Memory B cell (primary cell): ENCODE data around the gene BNC2.

Experiments used
- ATAC-seq: fragments of 150-1000 bp; cut with Tn5 transposase; 2 replicates; pipeline ENCODE4 v1.10.0; 2021; ENCODE audit warnings: low read depth, mild to moderate bottlenecking, moderate library complexity
- DNase-seq, 2 donors: peaks; one replicate each; pipeline ENCODE4 v3.0.0; 2022; ENCODE audit warnings: low spot score in 2 of 2
- H3K27ac Mint-ChIP-seq: one replicate; pipeline ENCODE4 v1.8.0; 2022; ENCODE audit warnings: mild to moderate bottlenecking, moderate library complexity, mixed read lengths
- H3K27me3 Mint-ChIP-seq: one replicate; pipeline ENCODE4 v1.8.0; 2022; ENCODE audit warnings: mixed read lengths
- H3K36me3 Mint-ChIP-seq: one replicate; pipeline ENCODE4 v1.8.0; 2022; ENCODE audit warnings: mild to moderate bottlenecking, mixed read lengths
- H3K4me1 Mint-ChIP-seq: one replicate; pipeline ENCODE4 v1.8.0; 2022; ENCODE audit warnings: mixed read lengths
- H3K4me3 Mint-ChIP-seq: one replicate; pipeline ENCODE4 v1.8.0; 2022; ENCODE audit warnings: mild to moderate bottlenecking, moderate library complexity, mixed read lengths
- H3K9me3 Mint-ChIP-seq: one replicate; pipeline ENCODE4 v1.8.0; 2022; ENCODE audit warnings: mixed read lengths

The BNC2 gene

GRCh38 chr9:16579872-16580432 is 290.5 kb downstream of the BNC2 start:
- Mint-ChIP-seq H3K27me3 (no peaks in the 10 kb centered on the region), H3K36me3 (no peaks in the 10 kb centered on the region)
- no peak for ATAC-seq

GRCh38 chr9:16575986-16576245 is 294.6 kb downstream of the BNC2 start:
- Mint-ChIP-seq H3K36me3 (no peaks in the 10 kb centered on the region), H3K9me3 (peaks cover 3% of the 10 kb centered on the region), H3K4me3 (no peak overlapping the region), H3K27ac (no peak overlapping the region), H3K27me3 (no peaks in the 10 kb centered on the region), H3K4me1 (no peaks in the 10 kb centered on the region)
- DNase-seq (no peak), ATAC-seq (no peak)

More at GRCh38 chr9:16579872-16580432, 290.5 kb downstream of the BNC2 start:
- no peak for DNase-seq
- H3K4me1 Mint-ChIP-seq = no peaks in the 10 kb centered on the region
- peaks cover 1% of the 10 kb centered on the region for H3K9me3 Mint-ChIP-seq
- no peak overlapping the region for H3K27ac Mint-ChIP-seq
- H3K4me3 Mint-ChIP-seq = no peak overlapping the region

- no peaks in the 10 kb centered on the region for H3K36me3 Mint-ChIP-seq
Observed at GRCh38 chr9:16575142-16575985, 295.1 kb downstream of the BNC2 start.

GRCh38 chr9:16572005-16572734 is 298.3 kb downstream of the BNC2 start:
- H3K27me3 Mint-ChIP-seq = no peaks in the 10 kb centered on the region
- ATAC-seq = no peak
- no peak overlapping the region for H3K27ac Mint-ChIP-seq
- no peaks in the 10 kb centered on the region for H3K4me1 Mint-ChIP-seq
- peaks cover 5% of the 10 kb centered on the region for H3K9me3 Mint-ChIP-seq
- DNase-seq = no peak
- H3K4me3 Mint-ChIP-seq = no peak overlapping the region
- no peaks in the 10 kb centered on the region for H3K36me3 Mint-ChIP-seq

More at GRCh38 chr9:16575142-16575985, 295.1 kb downstream of the BNC2 start:
- DNase-seq = no peak
- no peak for ATAC-seq
- H3K27me3 Mint-ChIP-seq = no peaks in the 10 kb centered on the region
- no peak overlapping the region for H3K4me3 Mint-ChIP-seq
- peaks cover 3% of the 10 kb centered on the region for H3K9me3 Mint-ChIP-seq
- H3K27ac Mint-ChIP-seq = no peak overlapping the region
- H3K4me1 Mint-ChIP-seq = no peaks in the 10 kb centered on the region

- ATAC-seq = no peak
- H3K9me3 Mint-ChIP-seq = peaks cover 5% of the 10 kb centered on the region
- no peaks in the 10 kb centered on the region for H3K36me3 Mint-ChIP-seq
- H3K27ac Mint-ChIP-seq = no peak overlapping the region
- H3K4me3 Mint-ChIP-seq = no peak overlapping the region
- H3K4me1 Mint-ChIP-seq = no peaks in the 10 kb centered on the region
- no peak for DNase-seq
- no peaks in the 10 kb centered on the region for H3K27me3 Mint-ChIP-seq
Observed at GRCh38 chr9:16571127-16571802, 299.2 kb downstream of the BNC2 start.

- DNase-seq (no peak), ATAC-seq (no peak)
- Mint-ChIP-seq H3K27ac (no peak overlapping the region), H3K27me3 (no peaks in the 10 kb centered on the region), H3K9me3 (peaks cover 7% of the 10 kb centered on the region), H3K36me3 (no peaks in the 10 kb centered on the region), H3K4me1 (no peaks in the 10 kb centered on the region), H3K4me3 (no peak overlapping the region)
Observed at GRCh38 chr9:16563446-16563845, 307.0 kb downstream of the BNC2 start.

- no peak overlapping the region for H3K4me3 Mint-ChIP-seq
- H3K27ac Mint-ChIP-seq = no peak overlapping the region
- H3K4me1 Mint-ChIP-seq = no peaks in the 10 kb centered on the region
- no peaks in the 10 kb centered on the region for H3K36me3 Mint-ChIP-seq
- peaks cover 7% of the 10 kb centered on the region for H3K9me3 Mint-ChIP-seq
- ATAC-seq = no peak
- H3K27me3 Mint-ChIP-seq = no peaks in the 10 kb centered on the region
- no peak for DNase-seq
Observed at GRCh38 chr9:16561121-16561520, 309.3 kb downstream of the BNC2 start.

- H3K4me3 Mint-ChIP-seq = no peak overlapping the region
- no peak for ATAC-seq
- H3K27me3 Mint-ChIP-seq = no peaks in the 10 kb centered on the region
- no peaks in the 10 kb centered on the region for H3K36me3 Mint-ChIP-seq
- H3K9me3 Mint-ChIP-seq = peaks cover 3% of the 10 kb centered on the region
- no peak for DNase-seq
- H3K4me1 Mint-ChIP-seq = no peaks in the 10 kb centered on the region
- H3K27ac Mint-ChIP-seq = no peak overlapping the region
Observed at GRCh38 chr9:16559418-16560188, 310.9 kb downstream of the BNC2 start.

- no peaks in the 10 kb centered on the region for H3K4me1 Mint-ChIP-seq
- no peak overlapping the region for H3K27ac Mint-ChIP-seq
- H3K9me3 Mint-ChIP-seq = peaks cover 4% of the 10 kb centered on the region
- H3K4me3 Mint-ChIP-seq = no peak overlapping the region
- no peaks in the 10 kb centered on the region for H3K36me3 Mint-ChIP-seq
- no peak for ATAC-seq
- no peak for DNase-seq
- H3K27me3 Mint-ChIP-seq = no peaks in the 10 kb centered on the region
Observed at GRCh38 chr9:16555802-16556201, 314.7 kb downstream of the BNC2 start.

- no peaks in the 10 kb centered on the region for H3K4me1 Mint-ChIP-seq
Observed at GRCh38 chr9:16553869-16554540, 316.5 kb downstream of the BNC2 start.

GRCh38 chr9:16552252-16552651 is 318.2 kb downstream of the BNC2 start:
- H3K9me3 Mint-ChIP-seq = peaks cover 1% of the 10 kb centered on the region
- ATAC-seq = no peak
- H3K4me3 Mint-ChIP-seq = no peak overlapping the region
- no peaks in the 10 kb centered on the region for H3K36me3 Mint-ChIP-seq
- H3K27me3 Mint-ChIP-seq = no peaks in the 10 kb centered on the region
- no peaks in the 10 kb centered on the region for H3K4me1 Mint-ChIP-seq
- DNase-seq = no peak
- H3K27ac Mint-ChIP-seq = no peak overlapping the region

More at GRCh38 chr9:16553869-16554540, 316.5 kb downstream of the BNC2 start:
- ATAC-seq (no peak), DNase-seq (no peak)
- Mint-ChIP-seq H3K27me3 (no peaks in the 10 kb centered on the region), H3K4me3 (no peak overlapping the region), H3K36me3 (no peaks in the 10 kb centered on the region), H3K9me3 (peaks cover 1% of the 10 kb centered on the region), H3K27ac (no peak overlapping the region)

GRCh38 chr9:16551692-16552091 is 318.8 kb downstream of the BNC2 start:
- ATAC-seq (no peak), DNase-seq (no peak)
- Mint-ChIP-seq H3K27me3 (no peaks in the 10 kb centered on the region), H3K4me3 (no peak overlapping the region), H3K27ac (no peak overlapping the region), H3K36me3 (no peaks in the 10 kb centered on the region), H3K9me3 (peaks cover 1% of the 10 kb centered on the region), H3K4me1 (no peaks in the 10 kb centered on the region)

- Mint-ChIP-seq H3K4me3 (no peak overlapping the region), H3K27ac (no peak overlapping the region), H3K4me1 (no peaks in the 10 kb centered on the region), H3K9me3 (no peaks in the 10 kb centered on the region), H3K36me3 (no peaks in the 10 kb centered on the region), H3K27me3 (no peaks in the 10 kb centered on the region)
- ATAC-seq (no peak), DNase-seq (no peak)
Observed at GRCh38 chr9:16545639-16546038, 324.8 kb downstream of the BNC2 start.
